MM.1S (cell line): ENCODE results near the gene NLGN1.

Source experiments
- DNase-seq: peaks from one replicate; pipeline ENCODE4 v3.0.0-alpha.2; 2015
- H2AFZ ChIP-seq: fragments of 300-600 bp; sonication (generic); 2 replicates; pipeline ENCODE4 v1.6.0; 2016; ENCODE audit warnings: antibody characterized with exemption, low read length
- H3F3A ChIP-seq: fragments of 300-600 bp; sonication (generic); 2 replicates; pipeline ENCODE4 v1.6.1; 2016; ENCODE audit warnings: mild to moderate bottlenecking, antibody characterized with exemption, low read length, moderate library complexity, mixed read lengths; ENCODE audit not compliant: insufficient read depth
- H3K27ac ChIP-seq: fragments of 300-600 bp; sonication (generic); 2 replicates; pipeline ENCODE4 v1.5.1; 2016; ENCODE audit warnings: mild to moderate bottlenecking, low read length
- H3K27me3 ChIP-seq: fragments of 300-600 bp; sonication (generic); replicated peaks from 2 replicates; pipeline ENCODE4 v1.6.0; 2016; ENCODE audit warnings: low read length; ENCODE audit not compliant: insufficient read depth
- H3K36me3 ChIP-seq: fragments of 300-600 bp; sonication (generic); replicated peaks from 2 replicates; pipeline ENCODE4 v1.6.1; 2016; ENCODE audit warnings: mild to moderate bottlenecking, low read length, mixed read lengths; ENCODE audit not compliant: insufficient read depth
- H3K4me1 ChIP-seq: fragments of 300-600 bp; sonication (generic); 2 replicates; pipeline ENCODE4 v1.6.1; 2016; ENCODE audit warnings: low read length, mixed read lengths
- H3K4me2 ChIP-seq: fragments of 300-600 bp; sonication (generic); 2 replicates; pipeline ENCODE4 v1.6.0; 2016; ENCODE audit warnings: low read depth, low read length
- H3K4me3 ChIP-seq: fragments of 300-600 bp; sonication (generic); 2 replicates; pipeline ENCODE4 v1.5.1; 2016; ENCODE audit warnings: low read length, mixed read lengths
- H3K79me2 ChIP-seq: fragments of 300-600 bp; sonication (generic); 2 replicates; pipeline ENCODE4 v1.6.1; 2016; ENCODE audit warnings: mixed run types, low read length, mixed read lengths
- H3K9ac ChIP-seq: fragments of 300-600 bp; sonication (generic); 2 replicates; pipeline ENCODE4 v1.6.1; 2016; ENCODE audit warnings: low read length, mixed read lengths
- H3K9me2 ChIP-seq: fragments of 300-600 bp; sonication (generic); replicated peaks from 2 replicates; pipeline ENCODE4 v1.6.1; 2016; ENCODE audit warnings: mild to moderate bottlenecking, low read length, mixed read lengths; ENCODE audit not compliant: insufficient read depth
- H3K9me3 ChIP-seq: fragments of 300-600 bp; sonication (generic); replicated peaks from 2 replicates; pipeline ENCODE4 v1.6.1; 2016; ENCODE audit warnings: mild to moderate bottlenecking, low read length, mixed read lengths; ENCODE audit not compliant: insufficient read depth
- H4K20me1 ChIP-seq: fragments of 300-600 bp; sonication (generic); 2 replicates; pipeline ENCODE4 v1.6.1; 2016; ENCODE audit warnings: mild to moderate bottlenecking, low read length, moderate library complexity, mixed read lengths; ENCODE audit not compliant: insufficient read depth
- EZH2 ChIP-seq: fragments of 300-600 bp; sonication (generic); optimal IDR thresholded peaks from 2 replicates; pipeline ENCODE3; 2017; ENCODE audit warnings: low read depth, mild to moderate bottlenecking, antibody characterized with exemption, low read length, mixed read lengths
- EZH2phosphoT487 ChIP-seq: fragments of 300-600 bp; sonication (generic); IDR thresholded peaks from 2 replicates; pipeline ENCODE4 v1.6.1; 2018; ENCODE audit warnings: antibody characterized with exemption, low read length
- TF ChIP-seq, protein P1 (sequence below): fragments of 300-600 bp; sonication (generic); IDR thresholded peaks from 2 replicates; pipeline ENCODE4 v1.5.1; 2016; ENCODE audit warnings: antibody characterized with exemption, low read length, mixed read lengths

Gene NLGN1

DNA sequence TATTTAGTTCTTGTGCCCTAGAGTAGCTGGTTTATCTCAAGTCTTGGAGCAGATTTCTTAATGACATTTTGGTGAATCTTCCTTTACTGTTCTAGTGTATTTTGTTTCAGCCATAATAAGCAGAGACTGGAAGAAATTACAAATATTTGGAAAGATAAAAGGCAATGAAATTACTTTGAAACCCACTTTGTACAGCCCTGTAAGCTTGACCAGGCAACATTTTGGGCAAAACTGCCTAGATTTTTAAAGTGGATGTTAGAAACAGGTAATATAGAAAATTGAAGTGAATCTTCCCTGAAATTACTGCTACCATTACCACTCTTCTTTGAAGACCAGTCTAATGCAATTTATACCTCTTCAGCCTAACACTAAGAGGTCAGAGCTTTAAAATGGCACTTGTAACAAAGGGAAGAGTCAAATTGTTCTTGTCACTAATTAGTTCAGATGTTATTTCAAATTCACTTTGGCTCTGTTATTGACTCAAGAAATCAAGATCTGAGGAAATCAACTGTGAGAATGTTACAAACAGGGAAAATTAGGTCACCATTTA is 589.4 kb downstream of the NLGN1 start:
- Histone ChIP-seq H3K79me2 (no peaks in the 10 kb centered on the region), H3K9me2 (no peaks in the 10 kb centered on the region), H3K27me3 (no peaks in the 10 kb centered on the region), H3K36me3 (no peaks in the 10 kb centered on the region), H3K27ac (no peak overlapping the region), H3K4me2 (no peak overlapping the region), H3K9me3 (no peaks in the 10 kb centered on the region), H3K4me3 (no peak overlapping the region), H3K4me1 (no peaks in the 10 kb centered on the region), H2AFZ (no peak overlapping the region), H3F3A (no peaks in the 10 kb centered on the region), H4K20me1 (no peaks in the 10 kb centered on the region), H3K9ac (no peak overlapping the region)
- DNase-seq, result no peak
- TF ChIP-seq EZH2, result no peak
- TF ChIP-seq, protein P1, sequence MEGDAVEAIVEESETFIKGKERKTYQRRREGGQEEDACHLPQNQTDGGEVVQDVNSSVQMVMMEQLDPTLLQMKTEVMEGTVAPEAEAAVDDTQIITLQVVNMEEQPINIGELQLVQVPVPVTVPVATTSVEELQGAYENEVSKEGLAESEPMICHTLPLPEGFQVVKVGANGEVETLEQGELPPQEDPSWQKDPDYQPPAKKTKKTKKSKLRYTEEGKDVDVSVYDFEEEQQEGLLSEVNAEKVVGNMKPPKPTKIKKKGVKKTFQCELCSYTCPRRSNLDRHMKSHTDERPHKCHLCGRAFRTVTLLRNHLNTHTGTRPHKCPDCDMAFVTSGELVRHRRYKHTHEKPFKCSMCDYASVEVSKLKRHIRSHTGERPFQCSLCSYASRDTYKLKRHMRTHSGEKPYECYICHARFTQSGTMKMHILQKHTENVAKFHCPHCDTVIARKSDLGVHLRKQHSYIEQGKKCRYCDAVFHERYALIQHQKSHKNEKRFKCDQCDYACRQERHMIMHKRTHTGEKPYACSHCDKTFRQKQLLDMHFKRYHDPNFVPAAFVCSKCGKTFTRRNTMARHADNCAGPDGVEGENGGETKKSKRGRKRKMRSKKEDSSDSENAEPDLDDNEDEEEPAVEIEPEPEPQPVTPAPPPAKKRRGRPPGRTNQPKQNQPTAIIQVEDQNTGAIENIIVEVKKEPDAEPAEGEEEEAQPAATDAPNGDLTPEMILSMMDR, result no peak
- TF ChIP-seq EZH2phosphoT487, result no peak

DNA sequence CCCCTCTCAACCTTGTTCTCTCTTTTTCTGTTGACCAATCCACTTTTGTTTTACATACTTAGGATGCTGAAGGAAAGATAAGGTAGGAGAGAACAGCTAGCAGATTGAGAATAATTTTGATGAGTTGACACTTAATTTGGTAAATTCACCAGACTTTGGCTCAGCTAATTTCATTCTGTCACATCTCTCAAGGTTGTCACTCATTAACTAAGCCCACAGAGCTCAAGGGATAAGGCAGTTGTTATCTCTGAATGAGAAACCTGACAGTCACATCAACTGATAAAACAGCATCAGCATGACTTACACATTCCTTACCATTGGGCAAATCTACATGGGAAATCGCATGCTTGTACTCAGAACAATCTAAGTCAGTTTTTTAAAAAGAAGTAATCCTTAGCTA is 591.4 kb downstream of the NLGN1 start:
- no peak overlapping the region for H3K27ac ChIP-seq
- no peak for DNase-seq
- no peaks in the 10 kb centered on the region for H3F3A ChIP-seq
- H3K36me3 ChIP-seq, result no peaks in the 10 kb centered on the region
- H3K4me1 ChIP-seq, result no peaks in the 10 kb centered on the region
- no peaks in the 10 kb centered on the region for H3K27me3 ChIP-seq
- no peaks in the 10 kb centered on the region for H4K20me1 ChIP-seq
- H3K4me3 ChIP-seq, result no peak overlapping the region
- no peak overlapping the region for H3K9ac ChIP-seq
- no peaks in the 10 kb centered on the region for H3K79me2 ChIP-seq
- H2AFZ ChIP-seq, result no peak overlapping the region
- H3K9me3 ChIP-seq, result no peaks in the 10 kb centered on the region
- TF ChIP-seq EZH2phosphoT487 (no peak), EZH2 (no peak)
- TF ChIP-seq, protein P1, result no peak
- H3K4me2 ChIP-seq, result no peak overlapping the region
- H3K9me2 ChIP-seq, result no peaks in the 10 kb centered on the region

DNA sequence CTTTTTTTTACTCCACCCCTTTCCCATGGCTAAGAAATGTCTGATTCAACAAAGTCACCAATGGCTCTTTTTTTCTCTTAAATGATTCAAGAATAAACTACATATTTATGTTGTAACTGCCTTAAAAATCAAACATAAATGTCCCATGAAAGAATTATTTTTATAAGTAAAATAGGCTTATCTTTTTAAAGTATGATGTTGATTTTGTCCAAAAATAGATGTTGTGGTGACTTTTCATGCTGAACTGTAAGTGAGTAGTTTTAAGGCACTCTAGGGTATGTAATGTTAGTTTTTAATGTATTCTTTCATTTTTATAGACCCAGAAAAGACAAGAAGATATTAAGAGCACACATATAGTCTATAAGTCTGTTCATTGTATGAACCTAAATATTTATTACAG is 594.9 kb downstream of the NLGN1 start:
- no peaks in the 10 kb centered on the region for H3K36me3 ChIP-seq
- no peaks in the 10 kb centered on the region for H3F3A ChIP-seq
- H3K4me3 ChIP-seq, result no peak overlapping the region
- no peak overlapping the region for H2AFZ ChIP-seq
- H3K27me3 ChIP-seq, result no peaks in the 10 kb centered on the region
- H3K79me2 ChIP-seq, result no peaks in the 10 kb centered on the region
- H3K9me3 ChIP-seq, result no peaks in the 10 kb centered on the region
- TF ChIP-seq EZH2 (no peak), EZH2phosphoT487 (no peak)
- TF ChIP-seq, protein P1, result no peak
- H4K20me1 ChIP-seq, result no peaks in the 10 kb centered on the region
- no peak for DNase-seq
- H3K4me2 ChIP-seq, result no peak overlapping the region
- no peak overlapping the region for H3K9ac ChIP-seq
- no peaks in the 10 kb centered on the region for H3K9me2 ChIP-seq
- H3K4me1 ChIP-seq, result no peaks in the 10 kb centered on the region
- no peak overlapping the region for H3K27ac ChIP-seq
